ENCODE results near the gene TMEM17. TPM values are rescaled to one million over a fixed set of nuclear protein-coding genes. Genes with fewer than 3 reads are reported as not detected.
A peak's percentile ranks its signal among the peaks of the same experiment; 100 is the strongest.

TMEM17 gene
- total and polyA plus RNA-seq, 2 of the 13 experiments (the other 11 are each of a cell fraction or from before 2014, with no cell fraction given), result 0.22 to 0.50 TPM

DNA sequence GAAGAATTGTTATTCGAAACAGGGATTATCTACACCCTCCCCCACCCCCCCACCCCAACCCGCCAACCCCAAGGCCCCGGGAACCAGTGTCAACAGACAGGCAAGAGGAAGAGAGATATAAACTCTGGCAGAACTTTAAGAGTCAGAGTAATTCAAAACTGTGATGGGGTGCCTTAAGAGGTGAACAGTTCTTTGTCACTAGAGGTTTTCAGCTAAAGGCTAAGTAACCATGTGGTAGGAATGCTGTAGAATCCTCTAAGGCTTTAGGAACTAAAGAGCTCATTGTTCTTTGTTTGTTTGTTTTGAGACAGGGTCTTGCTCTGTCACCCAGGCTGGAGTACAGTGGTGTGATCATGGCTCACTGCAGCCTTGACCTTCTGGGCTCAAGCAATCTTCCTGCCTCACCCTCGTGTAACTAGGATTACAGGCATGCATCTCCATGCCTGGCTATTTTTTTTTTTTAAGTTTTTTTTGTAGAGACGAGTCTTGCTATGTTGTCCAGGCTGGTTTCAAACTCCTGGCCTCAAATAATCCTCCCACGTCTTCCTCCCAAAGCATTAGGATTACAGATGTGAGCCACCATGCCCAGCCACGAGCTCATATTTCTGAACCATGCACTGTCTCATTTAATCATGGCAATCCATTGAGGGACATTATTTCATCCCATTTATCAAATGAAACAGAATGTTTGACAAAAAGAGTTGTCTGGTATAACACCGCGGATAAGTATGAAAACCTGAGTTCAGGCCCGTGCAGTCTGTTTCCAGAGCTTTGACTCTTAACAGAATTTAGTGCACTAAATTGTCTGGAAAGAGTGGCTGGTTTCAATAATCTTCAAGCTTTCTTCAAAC, 20.8 kb upstream of the TMEM17 start (continued):
- TF ChIP-seq, protein P1, sequence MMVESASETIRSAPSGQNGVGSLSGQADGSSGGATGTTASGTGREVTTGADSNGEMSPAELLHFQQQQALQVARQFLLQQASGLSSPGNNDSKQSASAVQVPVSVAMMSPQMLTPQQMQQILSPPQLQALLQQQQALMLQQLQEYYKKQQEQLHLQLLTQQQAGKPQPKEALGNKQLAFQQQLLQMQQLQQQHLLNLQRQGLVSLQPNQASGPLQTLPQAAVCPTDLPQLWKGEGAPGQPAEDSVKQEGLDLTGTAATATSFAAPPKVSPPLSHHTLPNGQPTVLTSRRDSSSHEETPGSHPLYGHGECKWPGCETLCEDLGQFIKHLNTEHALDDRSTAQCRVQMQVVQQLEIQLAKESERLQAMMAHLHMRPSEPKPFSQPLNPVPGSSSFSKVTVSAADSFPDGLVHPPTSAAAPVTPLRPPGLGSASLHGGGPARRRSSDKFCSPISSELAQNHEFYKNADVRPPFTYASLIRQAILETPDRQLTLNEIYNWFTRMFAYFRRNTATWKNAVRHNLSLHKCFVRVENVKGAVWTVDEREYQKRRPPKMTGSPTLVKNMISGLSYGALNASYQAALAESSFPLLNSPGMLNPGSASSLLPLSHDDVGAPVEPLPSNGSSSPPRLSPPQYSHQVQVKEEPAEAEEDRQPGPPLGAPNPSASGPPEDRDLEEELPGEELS (CRISPR knock-in tag; IDR thresholded peaks at IDR 0.05), result peak; percentile 98
- TF ChIP-seq NR2F1 (CRISPR knock-in tag; IDR thresholded peaks at IDR 0.05) (peak; percentile 96 to 97), TEAD3 (CRISPR knock-in tag; optimal IDR thresholded peaks at IDR 0.05; ENCODE audit: borderline replicate concordance) (peak; percentile 98), ZNF678 (CRISPR knock-in tag; IDR thresholded peaks at IDR 0.05) (peak; percentile 89; the same call in 1 of the 2 replicates), RFX5 (IDR thresholded peaks at IDR 0.05; ENCODE audit: low read depth, low read length) (no peak), ERF (CRISPR knock-in tag; IDR thresholded peaks at IDR 0.05) (peak; percentile 91), RCOR2 (CRISPR knock-in tag; IDR thresholded peaks at IDR 0.05) (peak; percentile 98), GFI1 (CRISPR knock-in tag; IDR thresholded peaks at IDR 0.05; ENCODE audit: borderline replicate concordance) (peak; percentile 84), RBAK (CRISPR knock-in tag; IDR thresholded peaks at IDR 0.05) (no peak), HMG20B (CRISPR knock-in tag; conservative IDR thresholded peaks at IDR 0.05) (peak; percentile 89), EP300 (IDR thresholded peaks at IDR 0.05; ENCODE audit: low read depth in 2 of 2, low read length in 2 of 2) (peak in 1 of 2 experiments; percentile 97; a peak in 2 of 4 replicates), EP300 (CRISPR knock-in tag; IDR thresholded peaks at IDR 0.05; ENCODE audit: borderline replicate concordance) (peak; percentile 97), ZBTB38 (CRISPR knock-in tag; IDR thresholded peaks at IDR 0.05) (peak; percentile 94), NFATC3 (CRISPR knock-in tag; IDR thresholded peaks at IDR 0.05) (0 out of 2 replicates have a peak, but pooled peaks have one; percentile 9), KLF16 (CRISPR knock-in tag; IDR thresholded peaks at IDR 0.05) (peak in 1 of 2 experiments; percentile 96; a peak in 2 of 4 replicates), HDAC2 (CRISPR knock-in tag; IDR thresholded peaks at IDR 0.05) (peak; percentile 98), SPEN (CRISPR knock-in tag; IDR thresholded peaks at IDR 0.05; ENCODE audit: low read depth) (peak; percentile 76; the same call in 1 of the 2 replicates), ZNF766 (CRISPR knock-in tag; IDR thresholded peaks at IDR 0.05; ENCODE audit: borderline replicate concordance) (0 out of 2 replicates have a peak, but pooled peaks have one; percentile 64), SIX1 (CRISPR knock-in tag; IDR thresholded peaks at IDR 0.05; ENCODE audit: borderline replicate concordance) (peak; percentile 93)
- TF ChIP-seq, protein P2, sequence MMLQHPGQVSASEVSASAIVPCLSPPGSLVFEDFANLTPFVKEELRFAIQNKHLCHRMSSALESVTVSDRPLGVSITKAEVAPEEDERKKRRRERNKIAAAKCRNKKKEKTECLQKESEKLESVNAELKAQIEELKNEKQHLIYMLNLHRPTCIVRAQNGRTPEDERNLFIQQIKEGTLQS (CRISPR knock-in tag; IDR thresholded peaks at IDR 0.05), result peak; percentile 66; the same call in 1 of the 2 replicates
- TF ChIP-seq, protein P3, sequence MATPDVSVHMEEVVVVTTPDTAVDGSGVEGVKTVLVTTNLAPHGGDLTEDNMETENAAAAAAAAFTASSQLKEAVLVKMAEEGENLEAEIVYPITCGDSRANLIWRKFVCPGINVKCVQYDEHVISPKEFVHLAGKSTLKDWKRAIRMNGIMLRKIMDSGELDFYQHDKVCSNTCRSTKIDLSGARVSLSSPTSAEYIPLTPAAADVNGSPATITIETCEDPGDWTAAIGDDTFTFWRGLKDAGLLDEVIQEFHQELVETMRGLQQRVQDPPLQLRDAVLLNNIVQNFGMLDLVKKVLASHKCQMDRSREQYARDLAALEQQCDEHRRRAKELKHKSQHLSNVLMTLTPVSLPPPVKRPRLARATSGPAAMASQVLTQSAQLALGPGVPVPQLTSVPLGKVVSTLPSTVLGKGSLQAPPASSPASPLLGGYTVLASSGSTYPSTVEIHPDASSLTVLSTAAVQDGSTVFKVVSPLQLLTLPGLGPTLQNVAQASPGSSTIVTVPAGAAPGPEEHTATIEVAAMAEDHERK (CRISPR knock-in tag; IDR thresholded peaks at IDR 0.05; ENCODE audit: low read depth), result no peak
- TF ChIP-seq, protein P4, sequence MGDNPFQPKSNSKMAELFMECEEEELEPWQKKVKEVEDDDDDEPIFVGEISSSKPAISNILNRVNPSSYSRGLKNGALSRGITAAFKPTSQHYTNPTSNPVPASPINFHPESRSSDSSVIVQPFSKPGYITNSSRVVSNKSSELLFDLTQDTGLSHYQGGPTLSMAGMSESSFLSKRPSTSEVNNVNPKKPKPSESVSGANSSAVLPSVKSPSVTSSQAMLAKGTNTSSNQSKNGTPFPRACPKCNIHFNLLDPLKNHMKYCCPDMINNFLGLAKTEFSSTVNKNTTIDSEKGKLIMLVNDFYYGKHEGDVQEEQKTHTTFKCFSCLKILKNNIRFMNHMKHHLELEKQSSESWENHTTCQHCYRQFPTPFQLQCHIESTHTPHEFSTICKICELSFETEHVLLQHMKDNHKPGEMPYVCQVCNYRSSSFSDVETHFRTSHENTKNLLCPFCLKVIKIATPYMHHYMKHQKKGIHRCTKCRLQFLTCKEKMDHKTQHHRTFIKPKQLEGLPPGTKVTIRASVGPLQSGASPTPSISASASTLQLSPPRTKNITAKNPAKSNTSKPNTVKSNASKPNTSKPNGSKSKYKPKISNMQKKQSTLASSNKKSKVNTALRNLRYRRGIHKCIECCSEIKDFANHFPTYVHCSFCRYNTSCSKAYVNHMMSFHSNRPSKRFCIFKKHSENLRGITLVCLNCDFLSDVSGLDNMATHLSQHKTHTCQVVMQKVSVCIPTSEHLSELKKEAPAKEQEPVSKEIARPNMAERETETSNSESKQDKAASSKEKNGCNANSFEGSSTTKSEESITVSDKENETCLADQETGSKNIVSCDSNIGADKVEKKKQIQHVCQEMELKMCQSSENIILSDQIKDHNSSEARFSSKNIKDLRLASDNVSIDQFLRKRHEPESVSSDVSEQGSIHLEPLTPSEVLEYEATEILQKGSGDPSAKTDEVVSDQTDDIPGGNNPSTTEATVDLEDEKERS (CRISPR knock-in tag; IDR thresholded peaks at IDR 0.05), result peak; percentile 89
